ENCODE results near the gene CDH23.
A peak's percentile ranks its signal among the peaks of the same experiment; 100 is the strongest.

CDH23 gene

DNA sequence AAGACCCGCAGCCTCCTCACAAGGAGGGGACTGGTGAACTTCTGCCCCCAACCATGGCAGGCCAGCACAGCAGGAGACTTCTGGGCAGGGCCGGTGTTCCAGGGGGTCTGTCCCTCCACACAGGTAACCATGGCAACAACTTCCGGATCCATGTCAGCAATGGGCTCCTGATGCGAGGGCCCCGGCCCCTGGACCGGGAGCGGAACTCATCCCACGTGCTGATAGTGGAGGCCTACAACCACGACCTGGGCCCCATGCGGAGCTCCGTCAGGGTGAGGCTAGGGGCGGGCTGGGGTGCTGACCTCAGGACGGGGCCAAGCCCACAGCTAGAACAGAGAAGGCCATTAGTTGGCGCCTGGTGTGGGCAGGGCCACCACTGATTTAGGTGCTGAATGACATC lies 328.5 kb downstream of the CDH23 start:
- H3K27ac ChIP-seq, result no peak overlapping the region
- TF ChIP-seq ZFX (IDR thresholded peaks at IDR 0.05; ENCODE audit: borderline replicate concordance) (no peak), CTCF (IDR thresholded peaks at IDR 0.05) (no peak)

- H3K27ac ChIP-seq, result no peak overlapping the region
- TF ChIP-seq ZFX (IDR thresholded peaks at IDR 0.05; ENCODE audit: borderline replicate concordance) (no peak), CTCF (IDR thresholded peaks at IDR 0.05) (0 out of 2 replicates have a peak, but pooled peaks have one; percentile 7)
Observed at GRCh38 chr10:71725998-71726579, 329.4 kb downstream of the CDH23 start.

DNA sequence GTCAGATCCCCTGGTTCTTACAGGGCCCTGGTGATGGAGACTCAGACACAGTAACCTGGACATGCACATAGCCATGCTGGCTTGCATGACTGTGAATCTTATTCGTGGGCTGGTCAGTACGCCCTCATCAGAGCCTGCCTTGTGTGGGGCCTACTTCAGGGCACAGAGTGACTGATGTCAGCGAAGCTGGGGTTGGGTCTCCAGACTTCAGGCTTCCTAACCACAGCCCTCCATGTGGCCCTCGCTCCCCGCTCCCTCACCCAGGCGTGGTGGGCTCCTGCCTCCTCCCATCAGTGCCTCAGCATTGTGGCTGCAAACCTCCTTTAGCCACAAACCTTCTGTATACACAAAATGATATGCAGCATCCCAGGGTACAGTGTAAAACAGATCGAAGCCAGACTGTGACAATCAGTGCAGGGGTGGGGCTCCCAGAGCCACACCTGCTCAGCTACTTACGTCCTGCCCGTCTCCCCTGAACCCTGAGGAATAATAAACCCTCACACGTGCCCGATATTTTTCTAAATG lies 329.9 kb downstream of the CDH23 start:
- TF ChIP-seq CTCF (IDR thresholded peaks at IDR 0.05), result no peak
- no peak for TF ChIP-seq ZFX (IDR thresholded peaks at IDR 0.05; ENCODE audit: borderline replicate concordance)
- no peak overlapping the region for H3K27ac ChIP-seq

- H3K27ac ChIP-seq, result no peak overlapping the region
- TF ChIP-seq CTCF (IDR thresholded peaks at IDR 0.05) (no peak), ZFX (IDR thresholded peaks at IDR 0.05; ENCODE audit: borderline replicate concordance) (no peak)
Observed at GRCh38 chr10:71727105-71727737, 330.5 kb downstream of the CDH23 start.

GRCh38 chr10:71727738-71728737 lies 331.3 kb downstream of the CDH23 start:
- no peak overlapping the region for H3K27ac ChIP-seq
- no peak for TF ChIP-seq ZFX (IDR thresholded peaks at IDR 0.05; ENCODE audit: borderline replicate concordance)
- TF ChIP-seq CTCF (IDR thresholded peaks at IDR 0.05), result no peak

DNA sequence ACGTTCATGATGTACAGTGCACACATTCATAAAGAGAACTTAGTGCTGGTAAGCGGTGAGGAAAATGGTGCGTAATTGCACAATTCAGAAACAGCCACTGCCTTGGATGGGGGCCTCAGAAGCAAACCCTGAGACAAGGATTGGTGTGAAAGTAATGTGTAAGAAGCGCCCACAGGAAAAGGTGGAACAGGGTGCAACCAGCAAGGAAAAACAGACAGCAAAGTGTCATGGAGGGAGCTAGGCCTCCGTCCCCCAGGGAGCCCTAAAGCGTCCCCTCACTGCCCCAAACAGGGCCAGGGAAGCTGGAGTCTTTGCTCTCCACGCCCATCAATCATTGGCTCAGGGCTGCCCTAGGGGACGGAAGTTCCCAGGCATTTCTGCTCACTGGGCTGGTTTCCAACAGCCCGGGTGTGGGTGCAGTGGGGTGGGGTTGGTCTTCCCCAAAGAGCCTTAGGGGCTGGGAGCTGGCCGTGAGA lies 332.5 kb downstream of the CDH23 start:
- no peak for TF ChIP-seq ZFX (IDR thresholded peaks at IDR 0.05; ENCODE audit: borderline replicate concordance)
- no peak for TF ChIP-seq CTCF (IDR thresholded peaks at IDR 0.05)
- H3K27ac ChIP-seq, result no peak overlapping the region

All from 22Rv1 (cell line).